ENCODE results near the gene COPS7A. TPM values are rescaled to one million over a fixed set of nuclear protein-coding genes. Genes with fewer than 3 reads are reported as not detected.
A peak's percentile ranks its signal among the peaks of the same experiment; 100 is the strongest.

Gene COPS7A
- total RNA-seq, 4 donors from 2014 or later, result 38.4 to 72.6 (median 51.8) TPM

DNA sequence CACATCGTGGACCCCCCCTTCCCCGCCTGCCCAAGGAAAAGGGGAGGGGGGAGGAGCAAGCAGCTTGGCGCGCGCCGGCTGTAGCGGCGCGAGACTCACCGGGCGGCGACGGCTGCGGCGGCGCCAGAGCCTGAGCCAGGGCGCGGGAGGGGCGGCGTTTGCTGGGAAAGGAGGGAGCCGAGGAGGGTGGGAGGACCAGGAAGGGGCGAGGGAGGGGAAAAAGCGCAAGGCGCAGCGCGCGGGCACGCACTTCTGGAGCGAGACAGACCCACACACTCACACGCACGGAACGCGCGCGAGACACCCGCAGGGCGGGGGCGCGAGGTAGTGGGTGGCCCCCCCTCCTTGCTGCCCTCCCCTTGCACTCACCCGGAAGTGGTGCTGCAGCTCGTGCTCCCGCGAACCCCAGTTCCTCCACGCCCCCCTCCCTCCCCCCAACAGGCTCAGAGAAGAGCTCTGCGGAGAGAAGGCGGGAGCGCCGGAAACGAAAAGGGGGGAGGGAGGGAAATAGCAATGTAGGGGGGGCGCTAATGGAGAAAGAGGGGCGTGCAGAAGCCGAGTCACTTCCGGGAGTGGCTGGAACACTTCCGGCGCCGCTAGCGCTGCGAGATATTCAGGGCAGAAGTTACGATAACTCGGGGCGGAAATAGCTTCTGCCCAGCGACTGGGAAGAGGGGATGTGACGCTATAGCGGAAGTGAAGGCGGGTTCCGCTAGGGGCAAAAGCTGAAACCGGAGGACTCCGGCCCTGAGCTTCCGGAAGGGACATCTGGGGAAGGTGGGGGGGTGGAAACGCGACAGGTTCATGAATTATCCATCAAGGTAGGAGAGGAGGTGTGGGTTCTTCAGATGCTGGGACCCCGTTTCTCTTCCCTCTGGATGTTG is 34.6 kb upstream of the COPS7A start, which contains the start of gene ZNF384:
ZNF384 (minus strand) TSS at position 377 of the 884 bp plus-strand sequence. CDS start 9,855 bp downstream, outside the sequence.
- DNase-seq, result peak; percentile 94 to 99 (median 96)
- H3K4me1 ChIP-seq, result peaks cover 0 to 26% (median 15%) of the 10 kb centered on the region in 4 donors
- TF ChIP-seq POLR2A (IDR thresholded peaks at IDR 0.05) (peak; percentile 54 to 57), CTCF (IDR thresholded peaks at IDR 0.05) (peak in 5 of 6 experiments; percentile 15 to 58 (median 42))
- H3K9me3 ChIP-seq, result no peaks in the 10 kb centered on the region
- H3K27me3 ChIP-seq, result no peaks in the 10 kb centered on the region
- peak within 1 kb of the TSS; percentile 96 to 99 (median 98) for H3K27ac ChIP-seq
- H3K4me3 ChIP-seq, result peak within 1 kb of the TSS; percentile 88 to 95 (median 92)
- H3K36me3 ChIP-seq, result no peaks in the 10 kb centered on the region

- no peak for TF ChIP-seq POLR2A (IDR thresholded peaks at IDR 0.05)
- no peak for TF ChIP-seq CTCF (IDR thresholded peaks at IDR 0.05)
- H3K4me3 ChIP-seq, result no peak overlapping the region
These were observed 32.4 kb upstream of the COPS7A start for GRCh38 chr12:6691473-6691872.

DNA sequence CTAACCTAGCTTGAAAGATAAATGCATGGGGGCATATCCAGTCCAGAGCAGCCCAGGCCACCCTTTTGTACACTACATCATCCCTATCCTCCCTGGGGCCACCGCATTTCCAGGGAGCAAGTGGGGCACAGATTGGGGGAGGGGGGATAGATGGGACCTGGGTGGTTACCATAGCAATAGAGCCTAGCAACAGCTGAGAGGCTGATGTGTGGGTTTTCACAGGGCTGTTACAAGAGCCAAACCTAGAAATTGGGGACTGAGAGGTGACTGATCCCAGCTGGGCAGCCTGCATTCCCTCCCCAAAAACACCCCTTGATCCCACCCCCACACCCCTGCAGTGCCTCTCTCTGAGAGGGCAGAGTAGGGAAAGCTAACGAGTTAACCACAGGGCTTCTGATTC is 31.0 kb upstream of the COPS7A start:
- peaks cover 0 to 21% (median 5%) of the 10 kb centered on the region in 4 donors for H3K4me1 ChIP-seq
- no peaks in the 10 kb centered on the region for H3K36me3 ChIP-seq
- no peaks in the 10 kb centered on the region for H3K27me3 ChIP-seq
- no peak for DNase-seq
- H3K4me3 ChIP-seq, result no peak overlapping the region
- no peak overlapping the region for H3K27ac ChIP-seq
- H3K9me3 ChIP-seq, result no peaks in the 10 kb centered on the region
- TF ChIP-seq POLR2A (IDR thresholded peaks at IDR 0.05) (no peak), CTCF (IDR thresholded peaks at IDR 0.05) (no peak)

More at GRCh38 chr12:6691473-6691872, 32.4 kb upstream of the COPS7A start:
- H3K27ac ChIP-seq, result no peak overlapping the region
- H3K9me3 ChIP-seq, result no peaks in the 10 kb centered on the region
- H3K27me3 ChIP-seq, result no peaks in the 10 kb centered on the region
- H3K4me1 ChIP-seq, result peaks cover 0 to 19% (median 15%) of the 10 kb centered on the region in 4 donors
- H3K36me3 ChIP-seq, result no peaks in the 10 kb centered on the region
- DNase-seq, result no peak

- H3K27ac ChIP-seq, result no peak overlapping the region
- no peak for DNase-seq
- peaks cover 0 to 6% of the 10 kb centered on the region in 2 donors for H3K27me3 ChIP-seq
- H3K9me3 ChIP-seq, result no peaks in the 10 kb centered on the region
- peaks cover 0 to 15% (median 0%) of the 10 kb centered on the region in 4 donors for H3K4me1 ChIP-seq
- H3K4me3 ChIP-seq, result no peak overlapping the region
- TF ChIP-seq POLR2A (IDR thresholded peaks at IDR 0.05) (no peak), CTCF (IDR thresholded peaks at IDR 0.05) (no peak)
- H3K36me3 ChIP-seq, result no peaks in the 10 kb centered on the region
These were observed 30.0 kb upstream of the COPS7A start for GRCh38 chr12:6693832-6694355.

DNA sequence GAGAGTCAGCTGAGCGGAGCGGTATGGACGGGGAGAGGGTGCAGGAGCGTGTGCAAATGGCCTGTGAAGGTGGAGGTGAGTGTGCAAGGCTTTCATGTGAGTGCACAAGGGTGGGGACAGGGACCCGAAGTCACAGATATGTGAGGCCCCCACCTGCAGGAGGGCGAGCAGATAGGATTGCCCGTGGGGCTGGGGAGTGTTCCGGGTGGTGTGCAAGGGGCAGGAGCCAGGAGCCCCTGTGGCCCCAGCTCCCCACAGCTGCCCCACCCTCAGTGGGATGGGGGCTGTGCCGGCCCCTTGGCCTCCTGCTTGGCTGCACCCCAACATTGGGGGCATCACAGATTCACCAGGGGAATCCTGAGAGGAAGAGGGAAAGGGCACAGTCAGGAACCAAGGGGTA is 29.1 kb upstream of the COPS7A start:
- H3K27me3 ChIP-seq, result peaks cover 0 to 13% of the 10 kb centered on the region in 2 donors

More for the DNA sequence above, 29.1 kb upstream of the COPS7A start:
- H3K9me3 ChIP-seq, result no peaks in the 10 kb centered on the region
- H3K27ac ChIP-seq, result no peak overlapping the region
- TF ChIP-seq POLR2A (IDR thresholded peaks at IDR 0.05) (no peak), CTCF (IDR thresholded peaks at IDR 0.05) (no peak)
- H3K4me3 ChIP-seq, result no peak overlapping the region
- no peak for DNase-seq
- peaks cover 0 to 16% (median 1%) of the 10 kb centered on the region in 4 donors for H3K4me1 ChIP-seq
- H3K36me3 ChIP-seq, result no peaks in the 10 kb centered on the region
